ENCODE results near the gene DAPK2. TPM values are rescaled to one million over a fixed set of nuclear protein-coding genes. Genes with fewer than 3 reads are reported as not detected.

DAPK2 gene
- total RNA-seq, 1 experiment from 2014 or later = 1.4 TPM

- CTCF ChIA-PET = no interaction called here
- no peak for ATAC-seq
- no peaks in the 10 kb centered on the region for H4K20me1 ChIP-seq (ENCODE audit: low read length)
- BruUV-seq (replicated peaks) = no TSS peak
- no peak overlapping the region for H3K27ac ChIP-seq (ENCODE audit: low read length)
- TF ChIP-seq EZH2phosphoT487 (IDR thresholded peaks at IDR 0.05; ENCODE audit: borderline replicate concordance, low read length) = no peak
- no peak for TF ChIP-seq EZH2 (IDR thresholded peaks at IDR 0.05; ENCODE audit: low read length, unreplicated experiment)
- TF ChIP-seq, protein P1, sequence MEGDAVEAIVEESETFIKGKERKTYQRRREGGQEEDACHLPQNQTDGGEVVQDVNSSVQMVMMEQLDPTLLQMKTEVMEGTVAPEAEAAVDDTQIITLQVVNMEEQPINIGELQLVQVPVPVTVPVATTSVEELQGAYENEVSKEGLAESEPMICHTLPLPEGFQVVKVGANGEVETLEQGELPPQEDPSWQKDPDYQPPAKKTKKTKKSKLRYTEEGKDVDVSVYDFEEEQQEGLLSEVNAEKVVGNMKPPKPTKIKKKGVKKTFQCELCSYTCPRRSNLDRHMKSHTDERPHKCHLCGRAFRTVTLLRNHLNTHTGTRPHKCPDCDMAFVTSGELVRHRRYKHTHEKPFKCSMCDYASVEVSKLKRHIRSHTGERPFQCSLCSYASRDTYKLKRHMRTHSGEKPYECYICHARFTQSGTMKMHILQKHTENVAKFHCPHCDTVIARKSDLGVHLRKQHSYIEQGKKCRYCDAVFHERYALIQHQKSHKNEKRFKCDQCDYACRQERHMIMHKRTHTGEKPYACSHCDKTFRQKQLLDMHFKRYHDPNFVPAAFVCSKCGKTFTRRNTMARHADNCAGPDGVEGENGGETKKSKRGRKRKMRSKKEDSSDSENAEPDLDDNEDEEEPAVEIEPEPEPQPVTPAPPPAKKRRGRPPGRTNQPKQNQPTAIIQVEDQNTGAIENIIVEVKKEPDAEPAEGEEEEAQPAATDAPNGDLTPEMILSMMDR (conservative IDR thresholded peaks at IDR 0.05; ENCODE audit: low read depth, low read length) = no peak
- H3K4me3 ChIP-seq (ENCODE audit: low read length) = no peak overlapping the region
- no peak overlapping the region for H3K9ac ChIP-seq (ENCODE audit: low read length)
- H3K36me3 ChIP-seq (ENCODE audit: low read depth, low read length) = no peaks in the 10 kb centered on the region
- no peaks in the 10 kb centered on the region for H3K9me3 ChIP-seq (ENCODE audit: low read length)
- H3K9me2 ChIP-seq (replicated peaks; ENCODE audit: low read length) = no peaks in the 10 kb centered on the region
- H3K27me3 ChIP-seq (ENCODE audit: low read length) = no peaks in the 10 kb centered on the region
- intact Hi-C loops (cut with micrococcal nuclease) = no loop called here
- H2AFZ ChIP-seq (ENCODE audit: low read length) = no peak overlapping the region
- H3F3A ChIP-seq (ENCODE audit: low read length, unreplicated experiment) = no peaks in the 10 kb centered on the region
- H3K4me1 ChIP-seq (ENCODE audit: insufficient read depth, low read length) = peaks cover 7% of the 10 kb centered on the region
- H3K4me2 ChIP-seq (ENCODE audit: low read length) = no peak overlapping the region
- no peaks in the 10 kb centered on the region for H3K79me2 ChIP-seq (ENCODE audit: low read length)
- no peak for DNase-seq
- POLR2A ChIA-PET (ENCODE audit: unreplicated experiment) = no interaction called here
These were observed 54.0 kb downstream of the DAPK2 start for GRCh38 chr15:63992300-63992699.

DNA sequence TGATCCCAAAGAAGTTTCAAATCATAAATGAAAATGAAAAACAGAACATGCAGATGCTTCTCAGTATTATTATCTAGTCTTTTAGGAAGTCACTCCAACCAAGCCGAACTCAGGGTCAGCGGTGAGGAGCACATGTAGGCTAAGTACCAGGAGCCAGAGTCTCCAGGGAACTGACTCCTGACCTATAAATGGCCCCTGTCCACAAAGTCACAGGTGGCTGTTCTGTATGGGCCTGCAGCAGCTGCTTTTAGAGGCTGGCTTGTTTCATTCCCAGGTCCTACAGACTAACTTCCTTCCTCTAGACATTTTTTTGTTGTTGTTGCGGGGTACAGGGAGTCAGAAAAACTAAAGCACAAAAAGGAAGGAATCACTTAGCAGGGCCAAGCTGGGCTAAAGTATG lies 54.6 kb downstream of the DAPK2 start:
- Histone ChIP-seq H3K9me2 (replicated peaks; ENCODE audit: low read length) (no peaks in the 10 kb centered on the region), H3K36me3 (ENCODE audit: low read depth, low read length) (no peaks in the 10 kb centered on the region), H3K4me2 (ENCODE audit: low read length) (no peak overlapping the region), H3F3A (ENCODE audit: low read length, unreplicated experiment) (no peaks in the 10 kb centered on the region), H3K9ac (ENCODE audit: low read length) (no peak overlapping the region), H3K9me3 (ENCODE audit: low read length) (no peaks in the 10 kb centered on the region), H3K27me3 (ENCODE audit: low read length) (no peaks in the 10 kb centered on the region), H3K4me3 (ENCODE audit: low read length) (no peak overlapping the region), H3K27ac (ENCODE audit: low read length) (no peak overlapping the region), H4K20me1 (ENCODE audit: low read length) (no peaks in the 10 kb centered on the region), H3K4me1 (ENCODE audit: insufficient read depth, low read length) (peaks cover 7% of the 10 kb centered on the region), H3K79me2 (ENCODE audit: low read length) (no peaks in the 10 kb centered on the region), H2AFZ (ENCODE audit: low read length) (no peak overlapping the region)
- intact Hi-C loops (cut with micrococcal nuclease) = no loop called here
- ChIA-PET POLR2A (ENCODE audit: unreplicated experiment) (no interaction called here), CTCF (no interaction called here)
- DNase-seq = no peak
- no peak for ATAC-seq
- BruUV-seq (replicated peaks) = no TSS peak
- TF ChIP-seq EZH2 (IDR thresholded peaks at IDR 0.05; ENCODE audit: low read length, unreplicated experiment) (no peak), EZH2phosphoT487 (IDR thresholded peaks at IDR 0.05; ENCODE audit: borderline replicate concordance, low read length) (no peak)
- TF ChIP-seq, protein P1 (conservative IDR thresholded peaks at IDR 0.05; ENCODE audit: low read depth, low read length) = no peak

DNA sequence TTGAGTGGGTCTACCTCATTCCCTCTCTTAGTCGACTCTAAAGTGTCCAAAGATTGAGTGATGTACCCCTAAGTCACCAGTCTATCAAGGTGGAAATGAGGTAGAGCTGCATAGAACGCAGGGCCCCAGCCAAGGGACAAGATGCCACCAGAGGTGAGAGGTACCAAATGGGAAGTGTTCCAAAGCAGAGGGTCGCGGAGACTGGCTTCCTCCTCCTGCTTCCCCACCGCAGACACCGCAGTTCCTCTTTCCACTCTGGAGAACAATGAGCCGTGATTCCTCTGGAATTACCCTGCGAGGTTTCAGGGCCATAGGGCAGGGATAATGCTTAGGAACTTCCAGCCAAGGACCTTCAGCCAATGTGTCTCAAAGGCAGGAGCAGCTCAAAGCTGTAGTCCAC lies 55.8 kb downstream of the DAPK2 start:
- Histone ChIP-seq H3K9me2 (replicated peaks; ENCODE audit: low read length) (no peaks in the 10 kb centered on the region), H3K36me3 (ENCODE audit: low read depth, low read length) (no peaks in the 10 kb centered on the region), H3K9ac (ENCODE audit: low read length) (no peak overlapping the region), H4K20me1 (ENCODE audit: low read length) (no peaks in the 10 kb centered on the region), H3F3A (ENCODE audit: low read length, unreplicated experiment) (no peaks in the 10 kb centered on the region), H3K27ac (ENCODE audit: low read length) (no peak overlapping the region), H3K9me3 (ENCODE audit: low read length) (no peaks in the 10 kb centered on the region), H3K27me3 (ENCODE audit: low read length) (no peaks in the 10 kb centered on the region), H3K79me2 (ENCODE audit: low read length) (no peaks in the 10 kb centered on the region), H3K4me2 (ENCODE audit: low read length) (no peak overlapping the region), H3K4me3 (ENCODE audit: low read length) (no peak overlapping the region), H3K4me1 (ENCODE audit: insufficient read depth, low read length) (peaks cover 7% of the 10 kb centered on the region), H2AFZ (ENCODE audit: low read length) (no peak overlapping the region)
- no TSS peak for BruUV-seq (replicated peaks)
- ChIA-PET CTCF (no interaction called here), POLR2A (ENCODE audit: unreplicated experiment) (no interaction called here)
- ATAC-seq (no peak), DNase-seq (no peak)
- TF ChIP-seq, protein P1 (conservative IDR thresholded peaks at IDR 0.05; ENCODE audit: low read depth, low read length) = no peak
- intact Hi-C loops (cut with micrococcal nuclease) = no loop called here
